ENCODE measurements around the gene CLSTN1. TPM values are rescaled to one million over a fixed set of nuclear protein-coding genes. Genes with fewer than 3 reads are reported as not detected.

CLSTN1 gene
- total and polyA plus RNA-seq, 2 donors (not counting 1 experiment from before 2014, with no cell fraction given) = 34.9 to 81.4 TPM

DNA sequence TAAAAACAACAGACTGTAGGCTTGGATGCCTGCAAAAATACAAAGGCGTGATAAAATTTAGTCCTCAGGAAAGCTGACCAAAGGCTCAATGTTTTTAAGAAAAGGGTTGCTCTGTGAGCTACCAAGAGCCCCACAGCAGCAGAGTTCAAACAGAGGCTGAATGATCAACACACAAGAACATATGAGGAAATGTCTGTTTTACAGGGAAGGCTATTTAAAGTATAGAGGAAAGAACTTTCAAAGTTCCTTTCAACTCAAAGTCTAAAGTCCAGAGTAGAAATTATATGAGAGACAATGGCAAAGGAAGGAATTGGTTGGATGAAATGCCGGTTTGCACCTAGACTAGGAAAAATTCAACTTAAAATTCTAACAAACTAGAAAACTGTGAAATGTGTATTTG is 8.6 kb downstream of the CLSTN1 start:
- TF ChIP-seq, protein P1, sequence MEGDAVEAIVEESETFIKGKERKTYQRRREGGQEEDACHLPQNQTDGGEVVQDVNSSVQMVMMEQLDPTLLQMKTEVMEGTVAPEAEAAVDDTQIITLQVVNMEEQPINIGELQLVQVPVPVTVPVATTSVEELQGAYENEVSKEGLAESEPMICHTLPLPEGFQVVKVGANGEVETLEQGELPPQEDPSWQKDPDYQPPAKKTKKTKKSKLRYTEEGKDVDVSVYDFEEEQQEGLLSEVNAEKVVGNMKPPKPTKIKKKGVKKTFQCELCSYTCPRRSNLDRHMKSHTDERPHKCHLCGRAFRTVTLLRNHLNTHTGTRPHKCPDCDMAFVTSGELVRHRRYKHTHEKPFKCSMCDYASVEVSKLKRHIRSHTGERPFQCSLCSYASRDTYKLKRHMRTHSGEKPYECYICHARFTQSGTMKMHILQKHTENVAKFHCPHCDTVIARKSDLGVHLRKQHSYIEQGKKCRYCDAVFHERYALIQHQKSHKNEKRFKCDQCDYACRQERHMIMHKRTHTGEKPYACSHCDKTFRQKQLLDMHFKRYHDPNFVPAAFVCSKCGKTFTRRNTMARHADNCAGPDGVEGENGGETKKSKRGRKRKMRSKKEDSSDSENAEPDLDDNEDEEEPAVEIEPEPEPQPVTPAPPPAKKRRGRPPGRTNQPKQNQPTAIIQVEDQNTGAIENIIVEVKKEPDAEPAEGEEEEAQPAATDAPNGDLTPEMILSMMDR (IDR thresholded peaks at IDR 0.05) = no peak
- no peak for TF ChIP-seq EZH2 (IDR thresholded peaks at IDR 0.05; ENCODE audit: borderline replicate concordance, insufficient read depth, low read depth, low read length, poor library complexity, severe bottlenecking)
- 100% methylated on average over 1 of the region's 2 CpGs for WGBS (ENCODE audit: insufficient coverage)

DNA sequence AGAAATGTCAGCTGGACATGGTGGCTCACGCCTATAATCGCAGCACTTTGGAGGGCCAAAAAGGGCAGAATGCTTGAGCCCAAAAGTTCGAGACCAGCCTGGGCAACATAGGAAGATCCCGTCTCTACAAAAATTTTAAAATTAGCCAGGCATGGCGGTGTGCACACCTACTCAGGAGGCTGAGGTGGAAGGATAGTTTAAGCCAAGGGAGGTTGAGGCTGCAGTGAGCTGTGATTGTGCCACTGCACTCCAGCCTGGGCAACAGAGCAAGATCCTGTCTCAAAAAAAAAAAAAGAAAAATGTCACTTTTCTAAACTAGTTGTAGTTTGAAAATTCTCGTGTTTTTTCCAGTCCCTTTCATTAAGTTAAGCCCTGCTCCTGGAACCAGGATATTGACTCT is 9.1 kb downstream of the CLSTN1 start:
- H3K4me1 ChIP-seq (ENCODE audit: control insufficient read depth in 2 of 2, insufficient read depth in 2 of 2, low read length in 2 of 2) = peaks cover 0 to 2% of the 10 kb centered on the region in 2 donors

More for the DNA sequence above, 8.6 kb downstream of the CLSTN1 start:
- no peak for ATAC-seq (ENCODE audit: low read depth)
- no peak overlapping the region for H3K4me3 Mint-ChIP-seq
- no peak overlapping the region for H2AFZ ChIP-seq (ENCODE audit: insufficient read depth, low read depth, low read length, poor library complexity, severe bottlenecking)
- H3K9me3 ChIP-seq (ENCODE audit: control extremely low read depth in 1 of 3, control insufficient read depth in 2 of 3, insufficient read depth in 1 of 3, low read length in 2 of 3) = no peaks in the 10 kb centered on the region
- H3K4me1 ChIP-seq (ENCODE audit: control insufficient read depth in 2 of 2, insufficient read depth in 2 of 2, low read length in 2 of 2) = no peaks in the 10 kb centered on the region
- H3K9me3 Mint-ChIP-seq (ENCODE audit: insufficient read depth) = no peaks in the 10 kb centered on the region
- no peak overlapping the region for H3K9ac ChIP-seq (ENCODE audit: low read length)
- H3K27me3 ChIP-seq (replicated peaks in 1 of 4; ENCODE audit: control extremely low read depth in 1 of 4, control insufficient read depth in 3 of 4, insufficient read depth in 4 of 4, low read length in 3 of 4) = no peaks in the 10 kb centered on the region
- H3K27ac Mint-ChIP-seq = no peak overlapping the region
- peaks cover 18% of the 10 kb centered on the region for H3K4me1 Mint-ChIP-seq
- no peaks in the 10 kb centered on the region for H3K36me3 ChIP-seq (replicated peaks in 1 of 2; ENCODE audit: control extremely low read depth in 1 of 2, control insufficient read depth in 1 of 2, extremely low read depth in 1 of 2, insufficient read depth in 2 of 2, low read length in 1 of 2)
- no peak overlapping the region for H3K4me2 ChIP-seq (replicated peaks; ENCODE audit: low read depth, low read length, poor library complexity, severe bottlenecking)
- H3K27me3 Mint-ChIP-seq = no peaks in the 10 kb centered on the region
- no peak overlapping the region for H3K27ac ChIP-seq (ENCODE audit: low read length in 2 of 2)
- peaks cover 98% of the 10 kb centered on the region for H3K79me2 ChIP-seq (ENCODE audit: control insufficient read depth, insufficient read depth, low read length)
- intact Hi-C loops (cut with micrococcal nuclease) = no loop called here
- ChIA-PET CTCF (no interaction called here), POLR2A (interaction anchor here (0.6 kb wide), 1 partner anchor 25 kb away, joined by 4 read pairs; no protein-coding TSS in a partner anchor)
- H3K4me3 ChIP-seq (ENCODE audit: control extremely low read depth in 1 of 5, extremely low read depth in 1 of 5, insufficient read depth in 1 of 5, low read depth in 2 of 5, low read length in 4 of 5) = no peak overlapping the region
- H4K20me1 ChIP-seq (ENCODE audit: control insufficient read depth, insufficient read depth, low read length, poor library complexity, severe bottlenecking) = peaks cover 44% of the 10 kb centered on the region
- DNase-seq = no peak

More for the DNA sequence above, 9.1 kb downstream of the CLSTN1 start:
- H4K20me1 ChIP-seq (ENCODE audit: control insufficient read depth, insufficient read depth, low read length, poor library complexity, severe bottlenecking) = peaks cover 42% of the 10 kb centered on the region
- no peak for DNase-seq
- no peak for ATAC-seq (ENCODE audit: low read depth)
- TF ChIP-seq, protein P1 (IDR thresholded peaks at IDR 0.05) = no peak
- TF ChIP-seq EZH2 (IDR thresholded peaks at IDR 0.05; ENCODE audit: borderline replicate concordance, insufficient read depth, low read depth, low read length, poor library complexity, severe bottlenecking) = no peak
- H3K9me3 ChIP-seq (ENCODE audit: control extremely low read depth in 1 of 3, control insufficient read depth in 2 of 3, insufficient read depth in 1 of 3, low read length in 2 of 3) = no peaks in the 10 kb centered on the region
- CTCF ChIA-PET = interaction anchor here (0.7 to 1.3 kb wide), 2 partner anchors 199 to 362 kb away, joined by 4 to 5 read pairs; no protein-coding TSS in a partner anchor
- H3K9ac ChIP-seq (ENCODE audit: low read length) = no peak overlapping the region
- H2AFZ ChIP-seq (ENCODE audit: insufficient read depth, low read depth, low read length, poor library complexity, severe bottlenecking) = no peak overlapping the region
- peaks cover 98% of the 10 kb centered on the region for H3K79me2 ChIP-seq (ENCODE audit: control insufficient read depth, insufficient read depth, low read length)
- no peaks in the 10 kb centered on the region for H3K27me3 ChIP-seq (replicated peaks in 1 of 4; ENCODE audit: control extremely low read depth in 1 of 4, control insufficient read depth in 3 of 4, insufficient read depth in 4 of 4, low read length in 3 of 4)
- Mint-ChIP-seq H3K27ac (no peak overlapping the region), H3K4me3 (no peak overlapping the region), H3K4me1 (peaks cover 17% of the 10 kb centered on the region), H3K9me3 (ENCODE audit: insufficient read depth) (no peaks in the 10 kb centered on the region), H3K27me3 (no peaks in the 10 kb centered on the region)
- H3K36me3 ChIP-seq (replicated peaks in 1 of 2; ENCODE audit: control extremely low read depth in 1 of 2, control insufficient read depth in 1 of 2, extremely low read depth in 1 of 2, insufficient read depth in 2 of 2, low read length in 1 of 2) = no peaks in the 10 kb centered on the region
- no peak overlapping the region for H3K27ac ChIP-seq (ENCODE audit: low read length in 2 of 2)
- no peak overlapping the region for H3K4me2 ChIP-seq (replicated peaks; ENCODE audit: low read depth, low read length, poor library complexity, severe bottlenecking)
- no peak overlapping the region for H3K4me3 ChIP-seq (ENCODE audit: control extremely low read depth in 1 of 5, extremely low read depth in 1 of 5, insufficient read depth in 1 of 5, low read depth in 2 of 5, low read length in 4 of 5)
- WGBS (ENCODE audit: insufficient coverage) = 96% methylated on average over 4 of the region's 6 CpGs
- POLR2A ChIA-PET = interaction anchor here (0.6 to 0.8 kb wide), 2 partner anchors 24 to 194 kb away, joined by 4 read pairs; no protein-coding TSS in a partner anchor
- intact Hi-C loops (cut with micrococcal nuclease) = no loop called here

Data from B cell (primary cell).